ENCODE measurements around the gene AIDA. TPM values are rescaled to one million over a fixed set of nuclear protein-coding genes. Genes with fewer than 3 reads are reported as not detected.
A peak's percentile ranks its signal among the peaks of the same experiment; 100 is the strongest.

The AIDA gene
- total RNA-seq, 1 experiment from 2014 or later: 92.8 TPM

- Mint-ChIP-seq H3K9me3 (no peaks in the 10 kb centered on the region), H3K27me3 (ENCODE audit: low read depth) (no peaks in the 10 kb centered on the region), H3K36me3 (ENCODE audit: insufficient read depth in 1 of 3, low read depth in 3 of 3) (peaks cover 3 to 12% (median 9%) of the 10 kb centered on the region in 3 experiments; a peak in 6 of 7 replicates), H3K4me3 (no peak overlapping the region), H3K27ac (peak overlapping the region in 1 of 3 experiments; percentile 40; a peak in 1 of 7 replicates), H3K4me1 (no peaks in the 10 kb centered on the region)
- Histone ChIP-seq H2BK120ac (ENCODE audit: low read depth, low read length, poor library complexity, severe bottlenecking) (no peak overlapping the region), H4K20me1 (ENCODE audit: control insufficient read depth, insufficient read depth, insufficient read length) (no peaks in the 10 kb centered on the region), H2BK12ac (ENCODE audit: insufficient read length, low read depth, low read length) (no peak overlapping the region), H3K9ac (ENCODE audit: extremely low read depth, insufficient read length, low read length) (no peak overlapping the region), H3K4ac (ENCODE audit: low read depth, low read length) (no peak overlapping the region), H2BK15ac (ENCODE audit: low read depth, low read length) (no peak overlapping the region), H3K4me2 (ENCODE audit: insufficient read depth, insufficient read length, low read length) (no peak overlapping the region), H3K79me2 (ENCODE audit: insufficient read depth, low read length) (no peaks in the 10 kb centered on the region), H3K18ac (ENCODE audit: insufficient read length, low read depth, low read length) (no peak overlapping the region), H3K4me1 (ENCODE audit: insufficient read depth, low read length) (no peaks in the 10 kb centered on the region), H3K9me3 (ENCODE audit: control insufficient read depth, low read depth, low read length) (no peaks in the 10 kb centered on the region), H4K91ac (ENCODE audit: insufficient read length, low read depth, low read length) (no peak overlapping the region), H2BK20ac (ENCODE audit: low read depth, low read length, poor library complexity, severe bottlenecking) (no peak overlapping the region), H3K79me1 (ENCODE audit: insufficient read depth, low read depth, low read length, poor library complexity, severe bottlenecking) (no peaks in the 10 kb centered on the region), H2BK5ac (ENCODE audit: insufficient read length, low read length) (no peak overlapping the region), H3K27ac (ENCODE audit: insufficient read length, low read depth, low read length) (no peak overlapping the region), H4K5ac (ENCODE audit: insufficient read length, low read depth, low read length) (no peak overlapping the region), H3K56ac (ENCODE audit: insufficient read length, low read depth, low read length) (no peak overlapping the region), H2AFZ (ENCODE audit: low read length) (no peak overlapping the region), H4K8ac (replicated peaks; ENCODE audit: insufficient read length, low read depth, low read length) (no peak overlapping the region), H3T11ph (ENCODE audit: low read length) (no peak overlapping the region), H3K14ac (ENCODE audit: insufficient read depth, low read length) (no peak overlapping the region), H3K27me3 (ENCODE audit: insufficient read depth, low read length) (no peaks in the 10 kb centered on the region), H3K23me2 (ENCODE audit: insufficient read length, low read depth, low read length, poor library complexity, severe bottlenecking) (no peaks in the 10 kb centered on the region), H2AK5ac (ENCODE audit: insufficient read length, low read length) (no peak overlapping the region), H3K23ac (ENCODE audit: insufficient read length, low read depth, low read length) (no peak overlapping the region)
- no CpG with 5 or more reads among the region's 1 CpG for WGBS (ENCODE audit: extremely low coverage, insufficient read length, low lambda C conversion rate)
- TF ChIP-seq, protein P1, sequence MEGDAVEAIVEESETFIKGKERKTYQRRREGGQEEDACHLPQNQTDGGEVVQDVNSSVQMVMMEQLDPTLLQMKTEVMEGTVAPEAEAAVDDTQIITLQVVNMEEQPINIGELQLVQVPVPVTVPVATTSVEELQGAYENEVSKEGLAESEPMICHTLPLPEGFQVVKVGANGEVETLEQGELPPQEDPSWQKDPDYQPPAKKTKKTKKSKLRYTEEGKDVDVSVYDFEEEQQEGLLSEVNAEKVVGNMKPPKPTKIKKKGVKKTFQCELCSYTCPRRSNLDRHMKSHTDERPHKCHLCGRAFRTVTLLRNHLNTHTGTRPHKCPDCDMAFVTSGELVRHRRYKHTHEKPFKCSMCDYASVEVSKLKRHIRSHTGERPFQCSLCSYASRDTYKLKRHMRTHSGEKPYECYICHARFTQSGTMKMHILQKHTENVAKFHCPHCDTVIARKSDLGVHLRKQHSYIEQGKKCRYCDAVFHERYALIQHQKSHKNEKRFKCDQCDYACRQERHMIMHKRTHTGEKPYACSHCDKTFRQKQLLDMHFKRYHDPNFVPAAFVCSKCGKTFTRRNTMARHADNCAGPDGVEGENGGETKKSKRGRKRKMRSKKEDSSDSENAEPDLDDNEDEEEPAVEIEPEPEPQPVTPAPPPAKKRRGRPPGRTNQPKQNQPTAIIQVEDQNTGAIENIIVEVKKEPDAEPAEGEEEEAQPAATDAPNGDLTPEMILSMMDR (conservative IDR thresholded peaks at IDR 0.05): no peak
- DNase-seq: no peak
These were observed 32.2 kb downstream of the AIDA start for GRCh38 chr1:222680080-222680479.

Data from H9 (cell line).